Astrocyte of the spinal cord (primary cell): ENCODE results near the gene ACTR6.

Source experiments
- DNase-seq: peaks from one replicate; pipeline ENCODE4 v3.0.0; 2011; ENCODE audit warnings: low read depth, low spot score
- H3K4me3 ChIP-seq: 2 replicates; pipeline ENCODE4 v1.5.1; 2011; ENCODE audit warnings: low read depth, mild to moderate bottlenecking, low read length, moderate library complexity
- CTCF ChIP-seq: IDR thresholded peaks from 2 replicates; pipeline ENCODE4 v1.5.1; 2012; ENCODE audit warnings: low read depth, mild to moderate bottlenecking, low read length, inconsistent platforms
- in situ Hi-C: cut with HindIII; loops from 2 replicates; pipeline ENCODE4 v1.10.0; 2017; ENCODE audit warnings: low sequenced_read_pairs

ACTR6 gene

DNA sequence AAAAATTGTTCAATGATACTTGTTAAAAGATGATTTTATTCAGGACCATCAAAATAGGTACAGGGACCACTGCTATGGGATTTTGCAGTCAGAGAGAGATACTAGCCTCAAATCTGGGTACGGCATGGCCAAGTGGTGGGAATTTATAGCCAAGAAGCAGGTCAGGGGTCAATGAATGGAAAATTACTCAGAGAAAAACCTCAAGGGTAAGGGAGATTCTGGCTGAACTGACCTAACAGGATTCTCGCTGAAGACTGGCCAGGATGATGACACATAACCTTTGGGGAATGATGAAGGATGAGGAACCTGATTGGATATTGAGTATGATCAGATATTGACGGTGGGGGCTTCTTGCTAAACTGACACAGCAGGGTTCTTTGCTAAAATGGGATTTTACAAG is 33.6 kb downstream of the ACTR6 start:
- TF ChIP-seq CTCF = no peak

GRCh38 chr12:100234591-100235304 is 34.1 kb downstream of the ACTR6 start:
- no peak overlapping the region for H3K4me3 ChIP-seq
- in situ Hi-C loops = no loop called here
- DNase-seq = peak; percentile 64
- peak; percentile 72 for TF ChIP-seq CTCF

More for the DNA sequence above, 33.6 kb downstream of the ACTR6 start:
- DNase-seq = peak; percentile 7
- no peak overlapping the region for H3K4me3 ChIP-seq
- in situ Hi-C loops = no loop called here

- DNase-seq = no peak
- in situ Hi-C loops = no loop called here
- no peak for TF ChIP-seq CTCF
- no peak overlapping the region for H3K4me3 ChIP-seq
Measured at GRCh38 chr12:100238801-100239200, 38.2 kb downstream of the ACTR6 start.

DNA sequence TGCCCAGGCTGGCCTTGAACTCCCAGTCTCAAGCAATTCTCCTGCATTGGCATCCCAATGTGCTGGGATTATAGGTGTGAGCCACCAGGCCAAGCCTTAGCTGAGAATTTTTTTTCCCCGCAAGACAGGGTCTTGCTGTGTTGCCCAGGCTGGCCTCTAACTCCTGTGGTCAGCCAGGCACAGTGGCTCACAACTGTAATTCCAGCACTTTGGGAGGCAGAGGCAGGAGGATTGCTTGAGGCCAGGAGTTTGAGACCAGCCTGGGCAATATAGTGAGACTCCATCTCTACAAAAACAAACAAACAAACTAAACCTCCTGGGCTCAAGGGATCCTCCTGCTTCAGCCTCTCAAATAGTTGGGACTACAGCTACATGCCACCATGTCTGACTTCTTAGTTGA is 39.0 kb downstream of the ACTR6 start:
- H3K4me3 ChIP-seq = no peak overlapping the region
- no peak for DNase-seq
- no peak for TF ChIP-seq CTCF
- in situ Hi-C loops = no loop called here

DNA sequence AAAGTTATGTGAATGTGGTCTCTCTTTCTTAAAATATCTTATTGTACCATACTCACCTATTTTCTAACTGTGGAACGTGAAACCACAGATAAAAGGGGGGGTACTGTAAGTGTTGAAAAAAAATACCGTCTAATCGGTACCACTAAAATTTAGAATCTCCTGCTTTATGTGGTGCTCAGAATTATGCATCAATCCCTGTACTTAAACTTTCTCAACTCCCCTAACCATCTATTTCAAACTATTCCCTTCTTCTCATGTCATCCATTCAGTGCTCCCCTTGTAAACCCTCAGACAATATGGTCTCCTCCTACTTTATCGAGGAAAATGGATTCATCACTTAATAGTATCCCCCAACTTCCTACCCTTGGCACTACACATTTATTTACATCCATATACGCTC is 42.5 kb downstream of the ACTR6 start:
- no peak overlapping the region for H3K4me3 ChIP-seq
- in situ Hi-C loops = no loop called here
- no peak for TF ChIP-seq CTCF
- DNase-seq = no peak

DNA sequence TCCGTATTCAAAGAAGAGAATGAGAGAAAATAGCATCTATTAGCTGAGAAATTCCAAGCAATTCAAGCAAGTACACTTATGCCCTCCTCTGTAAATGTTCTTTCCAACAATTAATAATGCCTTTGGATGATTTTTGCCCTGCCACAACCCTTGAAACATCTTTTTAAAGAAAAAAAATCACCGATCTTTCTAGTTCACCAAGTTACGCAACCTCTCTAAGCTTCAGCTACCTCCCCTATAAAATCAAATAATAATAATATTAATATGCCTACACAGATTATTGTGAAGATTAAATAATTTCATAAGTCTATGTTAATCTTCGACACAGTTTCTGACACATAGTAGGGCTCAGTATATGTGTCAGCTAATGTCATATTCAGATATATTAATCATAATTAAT is 47.1 kb downstream of the ACTR6 start:
- no peak for DNase-seq
- no peak for TF ChIP-seq CTCF
- in situ Hi-C loops = no loop called here
- H3K4me3 ChIP-seq = no peak overlapping the region

GRCh38 chr12:100248886-100249285 is 48.3 kb downstream of the ACTR6 start:
- no peak for DNase-seq
- H3K4me3 ChIP-seq = no peak overlapping the region
- no peak for TF ChIP-seq CTCF
- in situ Hi-C loops = no loop called here
